Thyroid gland (tissue), 4 donors: Measurements from ENCODE around the gene AAGAB. TPM values are rescaled to one million over a fixed set of nuclear protein-coding genes. Genes with fewer than 3 reads are reported as not detected.

Experiments used
- DNase-seq, 2 donors: peaks; one replicate each; pipeline ENCODE4 v3.0.0-alpha.2; 2019
- H3K27ac ChIP-seq, 3 donors: fragments of 200-600 bp; sonication (generic); 1 replicate in 2 of 3; 2 replicates in 1 of 3; pipeline ENCODE4 v1.5.1; 2016 to 2019; ENCODE audit warnings: mild to moderate bottlenecking in 1 of 3, moderate library complexity in 1 of 3
- H3K27me3 ChIP-seq: fragments of 200-600 bp; sonication (generic); one replicate; pipeline ENCODE4 v1.5.1; 2019
- H3K36me3 ChIP-seq, 2 donors: fragments of 200-600 bp; sonication (generic); one replicate each; pipeline ENCODE4 v1.5.1; 2016 to 2019
- H3K4me1 ChIP-seq, 2 donors: fragments of 200-600 bp; sonication (generic); one replicate each; pipeline ENCODE4 v1.5.1; 2017 to 2019
- H3K4me3 ChIP-seq, 3 donors: fragments of 200-600 bp; sonication (generic); replicated peaks in 1 of 3; 1 replicate in 2 of 3; 2 replicates in 1 of 3; pipeline ENCODE4 v1.5.1; 2016; ENCODE audit warnings: mild to moderate bottlenecking in 1 of 3
- H3K9me3 ChIP-seq: fragments of 200-600 bp; sonication (generic); one replicate; pipeline ENCODE4 v1.5.1; 2017
- CTCF ChIP-seq, 6 experiments: fragments of 200-600 bp in 3 of 6; fragments of 450-650 bp in 3 of 6; sonication (generic) in 3 of 6; IDR thresholded peaks; one replicate each; pipeline ENCODE4 v1.5.1; 2016 to 2019; ENCODE audit warnings: antibody characterized with exemption in 6 of 6, mild to moderate bottlenecking in 2 of 6, inconsistent platforms in 1 of 6, moderate library complexity in 1 of 6
- POLR2A ChIP-seq, 2 donors: fragments of 450-650 bp; IDR thresholded peaks; one replicate each; pipeline ENCODE4 v1.6.1; 2017; ENCODE audit warnings: antibody characterized with exemption in 2 of 2, mild to moderate bottlenecking in 2 of 2, moderate library complexity in 1 of 2
- WGBS, 2 donors: methylation state at CpG; one replicate each; pipeline ENCODE4 v1.1.5; 2017; 5-methylcytosine and 5-hydroxymethylcytosine counted together
- intact Hi-C: fragments of 100-400 bp; cut with DNase I; formaldehyde crosslinking; loops from one replicate; pipeline ENCODE4 v1.15.1; 2023
- total RNA-seq, 4 donors: library from RNA; depleted of rRNA; stranded (reverse); fragments of >200 nt; gene quantifications; one replicate each; pipeline ENCODE4 v1.2.3, GENCODE V29; 2016

AAGAB gene
- total RNA-seq, 4 donors from 2014 or later = 53.7 to 61.9 (median 54.6) TPM

- Histone ChIP-seq H3K36me3 (no peaks in the 10 kb centered on the region), H3K27me3 (no peaks in the 10 kb centered on the region), H3K9me3 (no peaks in the 10 kb centered on the region), H3K27ac (no peak overlapping the region), H3K4me3 (no peak overlapping the region), H3K4me1 (peaks cover 15 to 19% of the 10 kb centered on the region in 2 donors)
- intact Hi-C loops = no loop called here
- 88 to 97% methylated on average over 3 of the region's 3 CpGs for WGBS, 2 donors
- no peak for DNase-seq
- no peak for TF ChIP-seq POLR2A (IDR thresholded peaks at IDR 0.05)
- TF ChIP-seq CTCF (IDR thresholded peaks at IDR 0.05) = no peak
Observed at GRCh38 chr15:67244971-67245478, 9.4 kb downstream of the AAGAB start.

GRCh38 chr15:67242708-67243111 lies 11.8 kb downstream of the AAGAB start:
- TF ChIP-seq CTCF (IDR thresholded peaks at IDR 0.05) (no peak), POLR2A (IDR thresholded peaks at IDR 0.05) (no peak)

GRCh38 chr15:67241132-67241855 lies 13.2 kb downstream of the AAGAB start:
- WGBS, 2 donors = 80 to 92% methylated on average over 4 of the region's 4 CpGs
- DNase-seq = no peak
- no peak overlapping the region for H3K4me3 ChIP-seq
- H3K27ac ChIP-seq = no peak overlapping the region
- H3K27me3 ChIP-seq = no peaks in the 10 kb centered on the region
- intact Hi-C loops = no loop called here
- peaks cover 21 to 25% of the 10 kb centered on the region in 2 donors for H3K4me1 ChIP-seq
- no peak for TF ChIP-seq CTCF (IDR thresholded peaks at IDR 0.05)
- no peak for TF ChIP-seq POLR2A (IDR thresholded peaks at IDR 0.05)
- no peaks in the 10 kb centered on the region for H3K36me3 ChIP-seq
- no peaks in the 10 kb centered on the region for H3K9me3 ChIP-seq

More at GRCh38 chr15:67242708-67243111, 11.8 kb downstream of the AAGAB start:
- no peak for DNase-seq
- H3K36me3 ChIP-seq = no peaks in the 10 kb centered on the region
- intact Hi-C loops = no loop called here
- peaks cover 21 to 25% of the 10 kb centered on the region in 2 donors for H3K4me1 ChIP-seq
- WGBS, 2 donors = 58 to 68% methylated on average over 3 of the region's 3 CpGs
- H3K4me3 ChIP-seq = no peak overlapping the region
- no peaks in the 10 kb centered on the region for H3K9me3 ChIP-seq
- H3K27ac ChIP-seq = no peak overlapping the region
- H3K27me3 ChIP-seq = no peaks in the 10 kb centered on the region

- no peak overlapping the region for H3K4me3 ChIP-seq
- intact Hi-C loops = no loop called here
- H3K27me3 ChIP-seq = no peaks in the 10 kb centered on the region
- H3K4me1 ChIP-seq = peaks cover 21 to 25% of the 10 kb centered on the region in 2 donors
- H3K9me3 ChIP-seq = no peaks in the 10 kb centered on the region
- TF ChIP-seq CTCF (IDR thresholded peaks at IDR 0.05) = peak in 3 of 6 experiments; percentile 49 to 50 (median 49)
- TF ChIP-seq POLR2A (IDR thresholded peaks at IDR 0.05) = no peak
- H3K27ac ChIP-seq = no peak overlapping the region
- WGBS, 2 donors = 43 to 45% methylated on average over 3 of the region's 3 CpGs
- peak; percentile 41 to 58 for DNase-seq
- H3K36me3 ChIP-seq = no peaks in the 10 kb centered on the region
Observed at GRCh38 chr15:67240235-67241131, 14.0 kb downstream of the AAGAB start.
